Dermis blood vessel endothelial cell (primary cell): ENCODE measurements around the gene ZNF837. TPM values are rescaled to one million over a fixed set of nuclear protein-coding genes. Genes with fewer than 3 reads are reported as not detected.

Experiments
- DNase-seq: peaks from one replicate; pipeline ENCODE4 v3.0.0; 2010
- total RNA-seq: library from RNA; depleted of rRNA; stranded (reverse); fragments of >200 nt; gene quantifications from 2 replicates; pipeline ENCODE4 v1.2.3, GENCODE V29; 2014

The ZNF837 gene
- total RNA-seq, 1 donor from 2014 or later: 4.1 TPM

- DNase-seq: no peak
These were observed 12.1 kb downstream of the ZNF837 start for GRCh38 chr19:58368561-58369360.

GRCh38 chr19:58367698-58368454 is 13.0 kb downstream of the ZNF837 start:
- no peak for DNase-seq

- DNase-seq: no peak
These were observed 14.0 kb downstream of the ZNF837 start for GRCh38 chr19:58366585-58367430.

- no peak for DNase-seq
These were observed 16.7 kb downstream of the ZNF837 start for GRCh38 chr19:58364146-58364545.

GRCh38 chr19:58362272-58362994 is 18.4 kb downstream of the ZNF837 start, which contains the start of gene ZNF497:
Gene ZNF497, minus strand, starts transcription at chr19:58362751. Its CDS starts 5,116 bp downstream, at chr19:58357635.
- DNase-seq: peak; percentile 98

- DNase-seq: peak; percentile 69
These were observed 18.9 kb downstream of the ZNF837 start for GRCh38 chr19:58361900-58362271.

- DNase-seq: no peak
These were observed 23.2 kb downstream of the ZNF837 start for GRCh38 chr19:58357481-58358145.

GRCh38 chr19:58356766-58357480 is 23.9 kb downstream of the ZNF837 start:
- DNase-seq: no peak

- peak; percentile 53 for DNase-seq
These were observed 24.7 kb downstream of the ZNF837 start for GRCh38 chr19:58355908-58356765.

GRCh38 chr19:58355215-58355796 is 25.5 kb downstream of the ZNF837 start:
- DNase-seq: no peak

GRCh38 chr19:58354478-58355030 is 26.3 kb downstream of the ZNF837 start:
- DNase-seq: no peak

GRCh38 chr19:58353717-58354477 is 26.9 kb downstream of the ZNF837 start:
- DNase-seq: no peak

GRCh38 chr19:58352760-58353671 is 27.8 kb downstream of the ZNF837 start, which contains the start of gene A1BG:
Gene A1BG, minus strand, starts transcription at chr19:58353492. Its CDS starts 55 bp downstream, at chr19:58353437.
- DNase-seq: no peak

- no peak for DNase-seq
These were observed 28.7 kb downstream of the ZNF837 start for GRCh38 chr19:58351990-58352755.

- DNase-seq: no peak
These were observed 29.3 kb downstream of the ZNF837 start for GRCh38 chr19:58351558-58351878.

- no peak for DNase-seq
These were observed 29.8 kb downstream of the ZNF837 start for GRCh38 chr19:58350871-58351557.
